Mammary epithelial cell (primary cell): ENCODE measurements around the gene LHPP.

Source experiments
- CTCF ChIP-seq, 2 donors: IDR thresholded peaks in 1 of 2; conservative IDR thresholded peaks in 1 of 2; 2 replicates each; pipeline ENCODE4 v1.5.1; 2011 to 2012; ENCODE audit warnings: inconsistent platforms in 2 of 2, low read length in 2 of 2, mild to moderate bottlenecking in 2 of 2, control low read depth in 1 of 2, low read depth in 1 of 2; ENCODE audit not compliant: insufficient read depth in 1 of 2; ENCODE audit errors: extremely low read depth in 1 of 2
- EZH2 ChIP-seq: IDR thresholded peaks from 2 replicates; pipeline ENCODE4 v1.6.1; 2012; ENCODE audit warnings: low read length, inconsistent platforms, borderline replicate concordance

- no peak for TF ChIP-seq CTCF (conservative IDR thresholded peaks at IDR 0.05 in 1 of 2, IDR thresholded peaks at IDR 0.05 in 1 of 2; ENCODE audit: extremely low read depth in 1 of 2, insufficient read depth in 1 of 2, low read depth in 1 of 2, low read length in 2 of 2)
- TF ChIP-seq EZH2: no peak
These were observed 99.6 kb downstream of the LHPP start for GRCh38 chr10:124561206-124561605.
